Stimulated activated CD8-positive, alpha-beta memory T cell treated with anti-CD3 and anti-CD28 coated beads, Interleukin-7, amount 100 ng/mL, for 24 hours (primary cell): Measurements from ENCODE around the gene KRT28.
"Not testable (repeated sequence)": the region's sequence is repeated elsewhere in the genome, so short reads cannot be mapped to it uniquely, and the experiment has no call there.

ENCODE experiments used
- DNase-seq: peaks from one replicate; pipeline ENCODE4 v3.0.0-alpha.2; 2020; ENCODE audit warnings: low read depth

Gene KRT28

DNA sequence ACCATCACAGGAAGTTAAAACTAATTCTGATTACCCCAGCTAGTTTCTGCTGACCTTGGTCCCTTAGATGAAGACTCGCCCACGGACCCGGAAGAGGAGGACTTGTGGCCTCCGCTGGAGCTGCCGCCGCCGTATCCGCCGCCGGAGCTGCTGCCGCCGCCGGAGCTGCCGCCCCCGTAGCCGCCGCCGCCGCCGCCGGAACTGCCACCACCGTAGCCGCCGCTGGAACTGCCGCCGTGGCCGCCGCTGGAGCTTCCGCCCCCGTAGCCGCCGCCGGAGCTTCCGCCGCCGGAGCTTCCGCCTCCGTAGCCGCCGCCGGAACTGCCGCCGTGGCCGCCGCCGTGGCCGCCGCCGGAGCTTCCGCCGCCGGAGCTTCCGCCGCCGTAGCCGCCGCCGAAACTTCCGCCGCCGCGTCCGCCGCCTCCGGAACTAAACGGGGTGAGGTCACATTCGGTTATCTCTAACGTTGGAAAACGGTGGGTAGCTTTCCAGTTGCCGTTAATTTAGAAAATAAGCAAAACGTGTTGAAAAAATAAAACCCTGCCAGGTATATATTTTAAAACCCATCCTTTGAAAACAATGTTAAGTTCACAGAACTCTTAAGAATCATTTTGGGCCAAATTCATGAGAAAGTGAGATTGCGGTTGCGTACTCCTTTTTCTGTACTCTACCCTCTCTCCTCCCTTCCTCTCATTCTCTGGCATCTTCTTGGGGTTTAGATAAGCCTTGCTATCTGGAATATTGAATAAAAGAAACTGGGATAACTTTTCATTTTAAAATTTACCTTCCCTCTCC, 19.2 kb upstream of the KRT28 start:
- peak; percentile 69 for DNase-seq

DNA sequence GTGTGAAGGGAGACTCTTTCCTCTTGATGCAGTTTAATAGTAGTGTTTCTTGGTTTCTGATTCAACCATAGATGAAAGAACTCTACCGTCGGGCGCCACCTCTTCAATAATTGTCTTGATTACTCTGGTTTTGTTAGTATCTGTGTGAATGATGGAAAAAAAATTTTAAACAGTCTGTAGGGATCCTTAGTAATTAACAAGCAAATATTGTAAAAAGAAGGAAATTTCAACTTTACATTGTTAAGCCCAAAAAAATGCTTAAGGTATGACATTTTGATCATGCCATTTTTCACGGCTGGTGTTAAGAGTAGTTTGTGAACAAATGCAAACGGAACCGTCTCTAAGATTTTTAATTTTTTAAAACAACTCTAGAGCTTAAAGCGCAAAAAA, 18.6 kb upstream of the KRT28 start:
- DNase-seq, result no peak

DNA sequence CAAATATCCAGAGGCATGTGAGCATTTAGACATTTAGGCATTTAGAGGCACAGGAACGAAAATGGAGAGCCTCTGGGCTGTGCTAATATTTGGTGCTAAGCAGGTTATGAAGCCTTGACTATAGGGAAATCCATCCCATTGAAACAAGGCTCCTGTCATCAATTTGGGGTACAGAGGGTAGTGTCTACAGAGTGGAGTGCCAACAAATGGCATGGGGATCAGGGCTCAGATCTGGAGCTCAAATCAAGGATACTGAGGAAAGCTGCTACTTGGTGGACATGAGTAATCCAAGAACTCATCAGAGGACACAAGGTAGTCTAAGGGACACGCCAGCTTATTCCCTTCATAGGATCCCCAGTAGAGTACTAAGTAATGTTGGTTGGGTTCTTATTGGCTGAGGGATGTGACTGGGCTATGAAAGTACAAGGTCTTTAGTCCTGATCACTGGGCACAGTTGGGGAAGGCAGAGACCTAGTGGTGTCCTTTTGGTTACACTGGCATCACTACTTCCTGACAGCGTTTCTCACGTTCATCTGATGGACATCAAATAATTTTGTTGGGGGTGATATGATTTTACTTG, 17.4 kb upstream of the KRT28 start:
- no peak for DNase-seq

DNA sequence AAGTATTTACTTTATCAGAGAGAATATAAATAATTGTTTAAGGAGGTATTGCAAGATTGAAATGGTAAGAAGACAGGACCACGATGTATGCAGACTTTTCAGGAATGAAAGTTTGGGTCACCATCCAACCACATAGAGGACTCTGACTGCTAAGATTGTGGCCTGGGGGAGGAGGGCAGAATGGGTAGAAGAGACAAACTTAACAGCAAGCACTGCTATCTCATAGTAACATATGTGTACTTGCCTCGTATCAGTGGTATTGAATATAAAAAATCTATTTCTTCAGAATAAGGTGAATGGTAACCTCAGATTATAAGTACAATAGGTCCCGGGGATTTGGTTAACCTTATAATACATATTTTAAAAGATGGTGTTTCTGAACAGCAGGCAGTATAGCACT, 16.8 kb upstream of the KRT28 start:
- no peak for DNase-seq

DNA sequence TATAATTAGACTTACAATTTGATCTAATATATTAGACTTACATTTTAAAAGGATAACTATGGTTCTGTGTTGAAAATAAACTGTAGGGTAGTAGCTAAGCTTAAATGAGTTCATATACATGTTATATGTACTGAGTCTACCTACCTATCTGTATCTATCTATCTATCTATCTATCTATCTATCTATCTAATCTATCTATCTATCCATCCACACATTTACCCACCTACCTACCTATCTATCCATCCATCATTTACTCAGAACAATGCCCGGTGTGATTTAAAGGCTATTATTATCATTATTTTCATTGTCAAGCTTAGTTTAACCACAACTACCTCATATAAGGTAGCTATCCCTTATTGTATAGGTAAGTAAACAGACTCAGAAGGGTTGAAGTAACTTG, 15.6 kb upstream of the KRT28 start:
- no peak for DNase-seq

DNA sequence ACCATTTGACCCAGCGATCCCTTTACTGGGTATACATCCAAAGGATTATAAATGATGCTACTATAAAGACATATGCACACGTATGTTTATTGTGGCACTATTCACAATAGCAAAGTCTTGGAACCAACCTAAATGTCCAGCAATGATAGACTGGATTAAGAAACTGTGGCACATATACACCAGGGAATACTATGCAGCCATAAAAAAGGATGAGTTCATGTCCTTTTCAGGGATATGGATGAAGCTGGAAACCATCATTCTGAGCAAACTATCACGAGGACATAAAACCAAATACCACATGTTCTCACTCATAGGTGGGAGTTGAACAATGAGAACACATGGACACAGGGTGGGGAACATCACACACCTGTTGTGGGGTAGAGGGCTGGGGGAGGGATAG, 14.9 kb upstream of the KRT28 start:
- DNase-seq, result not testable (repeated sequence)

DNA sequence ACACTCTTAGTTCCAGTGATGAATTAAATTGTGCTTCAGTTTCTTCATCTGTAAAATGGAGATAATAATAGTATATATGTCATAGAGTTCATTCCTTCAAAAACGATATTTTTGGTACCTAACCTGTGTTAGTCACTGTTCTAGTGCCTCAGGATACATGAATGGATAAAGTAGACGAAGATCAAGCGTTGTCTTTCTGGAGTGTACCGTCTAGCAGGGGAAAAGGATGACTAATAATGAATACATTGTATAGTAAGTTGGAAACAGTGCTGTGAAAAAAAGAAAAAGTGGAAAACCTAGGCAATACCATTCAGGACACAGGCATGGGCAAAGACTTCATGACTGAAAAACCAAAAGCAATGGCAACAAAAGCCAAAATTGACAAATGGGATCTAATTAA, 14.0 kb upstream of the KRT28 start:
- no peak for DNase-seq

DNA sequence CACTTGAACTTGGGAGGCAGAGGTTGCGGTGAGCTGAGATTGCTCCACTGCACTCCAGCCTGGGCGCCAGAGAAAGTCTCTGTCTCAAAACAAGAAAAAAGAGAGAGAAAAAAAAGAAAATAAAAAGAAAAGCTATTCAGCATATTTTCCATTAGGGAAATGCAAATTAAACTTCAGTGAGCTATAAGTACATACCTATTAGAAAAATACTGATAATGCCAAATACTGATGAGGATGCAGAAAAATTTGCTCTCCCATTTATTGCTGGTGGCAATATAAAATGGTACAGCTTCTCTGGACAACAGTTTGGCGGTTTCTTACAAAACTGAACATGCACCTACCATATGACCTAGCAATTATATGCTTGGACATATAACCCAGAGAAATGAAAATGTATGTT, 12.9 kb upstream of the KRT28 start:
- no peak for DNase-seq

DNA sequence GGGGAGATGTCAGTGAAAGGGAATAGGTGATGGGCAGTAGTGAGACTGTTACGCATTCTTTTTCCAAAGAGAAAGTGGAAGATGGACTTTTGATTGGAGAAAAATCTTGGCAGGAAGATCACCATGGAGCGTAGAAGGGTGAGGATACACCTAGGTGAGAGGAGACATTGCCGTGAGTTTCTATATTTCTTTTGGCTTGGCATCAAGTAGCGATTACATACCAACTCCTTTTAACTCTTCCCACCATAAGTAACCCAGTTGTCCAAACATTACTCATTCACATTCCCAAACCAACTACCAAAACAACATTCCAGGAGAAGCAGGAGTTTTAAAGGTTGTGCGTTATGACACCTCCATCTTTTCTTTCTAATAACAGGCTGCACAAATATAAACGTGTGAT, 10.7 kb upstream of the KRT28 start:
- no peak for DNase-seq

DNA sequence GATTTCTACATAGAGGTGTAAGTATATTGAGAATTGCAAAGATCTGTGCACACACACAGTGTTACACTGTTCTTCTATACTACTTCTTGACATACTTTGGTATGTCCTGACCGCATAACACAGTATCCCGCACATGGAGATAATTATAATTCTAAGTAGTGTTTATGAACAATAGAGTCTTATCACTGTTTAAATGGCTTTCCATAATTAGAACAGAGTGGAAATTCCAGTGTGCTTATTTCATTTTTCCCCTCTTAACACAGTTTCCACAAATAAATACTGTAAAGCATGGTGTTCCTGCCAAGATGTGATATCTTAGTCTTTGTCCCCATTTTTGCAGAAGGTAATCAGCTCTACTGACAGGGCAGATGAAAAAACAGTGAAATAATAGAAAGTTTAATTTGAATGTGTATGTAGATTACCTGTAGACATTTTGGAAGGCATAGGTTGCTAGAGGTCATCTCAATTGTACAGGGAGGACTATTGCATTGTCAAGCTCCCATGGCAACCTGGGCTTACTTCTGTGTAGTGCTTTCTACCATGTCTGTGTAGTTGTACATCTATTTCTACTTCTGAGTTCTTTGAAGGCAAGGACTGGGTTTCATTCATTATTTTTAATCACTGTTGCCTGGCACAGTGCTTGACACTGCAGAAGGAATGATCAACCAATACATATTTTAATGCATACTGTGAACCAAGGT, 10.1 kb upstream of the KRT28 start:
- no peak for DNase-seq

DNA sequence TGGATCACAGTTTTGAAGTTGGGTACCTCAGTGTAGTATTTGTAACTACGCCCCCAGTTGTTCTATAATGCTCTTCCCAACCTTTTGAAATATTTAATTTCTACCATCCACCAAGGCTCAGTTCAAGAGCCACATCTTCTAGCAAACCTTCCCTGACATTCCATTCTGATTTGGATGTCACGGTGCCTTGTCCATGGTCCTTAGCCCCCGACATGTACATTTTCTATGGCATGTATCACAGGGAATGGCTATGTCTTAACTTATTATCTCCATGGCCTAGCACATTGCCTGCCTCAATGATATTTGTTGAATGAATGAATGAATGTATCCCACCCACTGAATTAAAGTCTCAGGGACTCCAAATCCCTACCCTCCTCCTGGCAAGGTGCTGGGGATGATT, 6.4 kb upstream of the KRT28 start:
- DNase-seq, result no peak

DNA sequence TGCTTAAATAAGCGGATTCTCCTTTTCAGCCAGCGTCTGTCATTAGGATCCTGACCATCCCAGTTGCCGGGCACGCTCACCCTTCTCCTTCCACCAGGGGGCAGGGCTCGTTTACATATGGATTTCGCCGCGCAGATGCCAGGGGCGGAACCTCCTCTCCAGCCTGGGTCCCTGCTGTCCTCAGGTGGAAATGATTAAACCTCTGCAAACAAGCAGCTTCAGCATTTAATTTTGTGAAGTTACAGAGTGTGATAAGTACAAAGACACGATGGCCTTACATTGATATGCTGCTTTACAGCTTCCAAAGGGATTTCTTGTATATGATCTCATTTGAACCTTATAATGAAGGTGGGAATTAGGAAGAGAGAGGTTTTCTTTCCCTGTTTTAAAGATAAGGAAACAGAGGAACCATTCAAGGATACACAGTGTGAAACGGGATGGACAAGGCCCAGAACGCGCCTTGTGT, 3.9 kb upstream of the KRT28 start:
- peak; percentile 55 for DNase-seq

DNA sequence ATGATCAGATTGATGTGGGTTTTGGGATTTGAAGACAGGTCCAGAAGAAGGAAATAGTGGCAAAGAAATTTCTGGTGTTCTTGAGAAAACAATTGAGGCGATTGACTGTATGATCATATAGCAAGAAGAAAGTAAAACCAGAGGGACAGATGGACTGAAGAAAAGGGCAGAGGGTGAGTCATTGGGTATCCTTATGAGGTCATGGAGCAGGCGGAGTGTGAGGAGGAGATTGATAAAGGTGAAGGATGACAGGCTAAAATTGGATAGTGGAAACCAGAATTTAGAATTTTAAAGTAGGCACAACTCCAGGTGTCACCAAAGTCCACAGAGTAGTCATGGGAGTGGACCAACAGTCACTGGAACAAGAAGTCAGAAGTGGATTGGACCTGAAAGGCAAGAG, 1.4 kb upstream of the KRT28 start:
- no peak for DNase-seq

DNA sequence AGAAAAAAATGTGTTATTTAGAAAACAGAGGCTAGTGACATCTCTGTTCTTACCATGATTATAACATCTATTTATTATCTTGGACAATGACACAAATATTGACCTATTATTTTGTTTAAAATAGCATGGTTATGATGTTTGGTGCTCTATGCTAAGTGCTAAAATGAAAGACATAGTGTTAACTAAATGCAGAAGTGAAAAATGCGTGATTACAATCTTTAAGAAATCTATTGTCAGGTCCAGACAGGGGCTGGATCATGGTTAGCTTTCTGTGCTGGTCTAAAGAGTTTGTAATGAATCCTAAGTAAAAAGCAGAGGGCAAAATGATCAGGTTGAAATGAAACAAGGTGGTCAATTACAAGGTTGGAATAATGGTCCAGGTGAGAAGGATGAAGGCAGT, 622 bp upstream of the KRT28 start:
- DNase-seq, result no peak

DNA sequence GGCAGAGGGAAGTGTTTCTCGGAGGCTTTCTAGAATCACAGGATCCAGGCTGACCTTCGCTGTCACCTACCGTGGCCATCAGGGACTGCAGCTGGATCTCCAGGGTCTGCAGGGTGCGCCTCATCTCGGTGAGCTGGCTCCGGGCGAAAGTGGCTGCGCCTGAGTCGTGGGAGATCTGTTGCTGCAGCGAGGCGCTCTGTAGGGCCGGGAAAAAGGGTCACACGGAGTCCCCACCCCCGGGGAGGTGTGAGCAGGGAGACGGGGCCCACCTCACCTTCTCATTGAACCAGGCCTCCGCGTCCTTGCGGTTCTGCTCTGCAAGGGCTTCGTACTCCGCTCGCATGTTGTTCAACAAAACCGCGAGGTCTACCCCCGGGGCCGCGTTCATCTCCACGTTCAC, 2.9 kb downstream of the KRT28 start:
- DNase-seq, result no peak

DNA sequence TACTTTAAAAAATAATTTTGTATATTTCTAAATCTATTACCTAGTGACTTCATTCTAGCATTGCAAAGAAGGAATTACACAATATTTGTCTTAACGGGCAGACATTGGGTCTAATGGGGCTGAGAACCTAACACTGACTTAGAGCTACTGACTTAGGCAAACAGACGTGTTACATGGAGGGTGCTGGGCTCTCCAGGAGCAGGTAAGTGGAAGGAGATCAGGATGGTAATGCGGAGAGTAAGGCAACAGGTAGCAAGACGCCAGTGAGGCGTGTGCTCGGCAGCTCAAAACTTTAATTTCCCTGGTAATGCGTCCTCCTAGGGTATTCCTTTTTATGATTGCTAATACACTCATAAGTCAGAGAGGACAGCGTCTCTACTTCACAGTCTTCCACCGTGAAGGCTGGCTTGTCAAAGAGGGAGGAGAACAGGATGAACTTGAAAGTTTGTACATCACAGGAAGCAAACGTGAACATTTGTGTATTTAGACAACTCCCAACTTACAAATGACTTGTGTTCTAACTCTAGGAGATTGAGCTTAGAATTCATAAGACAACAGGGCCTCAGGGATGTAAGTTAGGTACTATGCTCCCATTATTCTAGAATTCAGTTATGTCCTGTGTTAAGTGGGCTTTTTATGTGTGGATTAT, 4.6 kb downstream of the KRT28 start:
- DNase-seq, result no peak

DNA sequence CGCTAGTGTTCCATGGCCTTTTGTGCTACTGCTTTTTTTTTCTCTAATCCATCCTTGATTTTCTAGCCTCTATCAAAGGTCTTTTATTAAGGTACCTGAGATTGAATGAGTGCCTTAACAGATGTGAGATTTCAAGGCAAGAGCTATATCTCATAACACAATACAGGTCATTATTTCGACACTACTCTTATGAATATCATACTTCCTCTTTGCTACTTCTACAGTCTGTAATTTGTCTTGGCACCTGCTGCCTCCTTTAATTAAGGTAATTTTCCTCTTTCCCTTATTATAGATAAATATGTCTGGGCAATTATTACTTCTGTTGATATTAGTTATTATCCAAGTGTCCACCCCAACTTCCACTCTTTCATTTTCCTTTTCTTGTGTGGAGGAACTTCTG, 5.3 kb downstream of the KRT28 start:
- no peak for DNase-seq

DNA sequence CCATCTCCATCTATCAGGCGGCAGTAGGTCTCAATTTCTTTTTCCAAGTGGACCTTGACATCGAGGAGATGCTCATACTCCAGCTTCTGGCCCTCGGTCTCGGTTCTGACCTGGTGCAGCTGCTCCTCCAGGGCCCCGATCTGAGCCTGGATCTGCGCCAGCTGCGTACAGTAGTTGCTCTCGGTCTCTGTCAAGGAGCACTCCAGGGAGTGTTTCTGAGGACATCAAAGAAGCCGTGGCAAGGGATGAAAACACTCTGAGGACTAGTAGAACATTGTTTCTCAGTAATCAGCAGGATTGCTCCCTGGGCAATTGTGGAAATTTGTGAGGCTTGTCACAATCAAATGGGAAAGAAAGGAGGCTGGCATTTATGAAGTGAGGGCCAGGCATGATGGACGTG, 5.9 kb downstream of the KRT28 start:
- no peak for DNase-seq

DNA sequence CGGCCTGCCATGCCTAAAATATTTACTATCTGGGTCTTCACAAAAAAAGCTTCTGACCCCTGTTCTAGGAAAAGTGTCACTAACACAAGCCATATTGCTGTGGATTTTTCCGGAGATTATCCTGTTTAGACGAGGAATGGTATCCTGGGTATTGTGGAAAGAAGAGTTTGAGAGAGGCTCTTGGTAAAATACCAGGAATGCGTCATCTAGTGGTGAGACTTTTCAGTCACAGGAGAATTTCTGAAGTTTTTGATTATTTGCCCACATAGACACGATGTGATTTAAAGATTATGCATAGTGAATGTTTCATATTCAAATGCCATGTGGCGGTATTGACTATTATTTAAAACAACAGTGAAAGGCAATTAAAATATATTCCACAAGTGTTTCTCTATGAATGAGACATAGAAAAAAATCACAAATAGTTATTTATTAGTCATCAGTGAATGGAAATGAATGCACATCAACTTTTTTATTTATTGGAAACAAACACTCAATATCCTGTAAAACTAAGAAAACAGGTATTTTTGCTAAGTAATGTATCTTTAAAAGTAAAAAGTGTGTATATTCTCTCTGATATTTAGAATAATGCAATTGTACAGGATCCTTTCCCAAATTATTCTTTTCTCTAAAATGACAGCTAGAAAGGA, 7.8 kb downstream of the KRT28 start:
- DNase-seq, result no peak

DNA sequence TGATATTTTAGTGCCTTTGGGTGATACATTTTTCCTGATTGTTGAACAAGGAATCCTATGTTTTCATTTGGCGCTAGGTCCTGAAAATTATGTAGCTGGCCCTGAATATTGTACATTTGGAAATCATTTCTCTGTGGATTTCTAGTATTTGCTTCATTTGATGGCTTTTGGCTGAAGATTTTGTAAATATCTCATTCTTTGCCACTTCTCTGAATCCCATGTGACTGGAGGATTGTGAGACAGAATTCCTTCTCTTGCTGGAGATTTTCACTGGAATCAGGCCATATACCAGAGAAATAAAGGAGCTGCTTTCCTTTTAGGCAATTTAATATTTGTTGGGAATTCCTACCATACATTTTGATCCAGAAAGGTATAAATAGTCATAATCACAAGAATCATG, 8.6 kb downstream of the KRT28 start:
- no peak for DNase-seq

DNA sequence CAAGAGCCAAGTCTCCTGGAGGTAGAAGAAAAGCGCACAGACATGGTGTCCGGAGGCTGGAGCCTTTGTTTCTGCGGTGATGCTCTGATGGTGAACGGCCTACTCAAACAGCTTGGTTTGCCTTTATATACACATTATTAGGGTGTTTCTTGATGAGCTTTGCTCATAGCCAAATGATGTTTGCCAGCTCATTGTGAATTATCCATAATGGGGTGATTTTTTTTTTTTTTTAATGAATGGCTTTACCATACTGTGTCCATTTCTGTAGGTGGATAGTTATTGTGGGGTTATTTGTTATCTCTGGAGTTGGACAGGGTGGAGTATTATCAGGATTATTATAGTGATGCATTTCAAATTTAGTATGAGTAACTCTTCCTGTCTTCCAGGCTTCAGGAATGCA, 17.3 kb downstream of the KRT28 start, which contains the start of gene KRT27:
Gene KRT27 (minus strand): TSS at position 101 of the 400 bp plus-strand sequence. CDS start 57 bp downstream, at position 44.
- no peak for DNase-seq
